ENCODE results near the gene DNAJC30. TPM values are rescaled to one million over a fixed set of nuclear protein-coding genes. Genes with fewer than 3 reads are reported as not detected.
"Not testable (repeated sequence)": the region's sequence is repeated elsewhere in the genome, so short reads cannot be mapped to it uniquely, and the experiment has no call there.

The DNAJC30 gene
- 0.85 and 1.3 TPM in 2 replicates for total RNA-seq

GRCh38 chr7:73683056-73683787 is at the start of gene DNAJC30, which contains the start of gene BUD23:
DNAJC30 (minus strand) TSS chr7:73683453; CDS start chr7:73683423, 30 bp downstream.
BUD23 (plus strand) TSS chr7:73683597; CDS start chr7:73683626, 29 bp downstream.
- peak; percentile 98 for DNase-seq

GRCh38 chr7:73732397-73732796 is 49.1 kb upstream of the DNAJC30 start:
- no peak for DNase-seq

GRCh38 chr7:73730485-73730884 is 47.2 kb upstream of the DNAJC30 start:
- DNase-seq, result no peak

GRCh38 chr7:73728551-73728950 is 45.3 kb upstream of the DNAJC30 start:
- no peak for DNase-seq

GRCh38 chr7:73727952-73728351 is 44.7 kb upstream of the DNAJC30 start:
- DNase-seq, result no peak

GRCh38 chr7:73726083-73726466 is 42.8 kb upstream of the DNAJC30 start:
- no peak for DNase-seq

- DNase-seq, result no peak
Observed at GRCh38 chr7:73723813-73724212, 40.6 kb upstream of the DNAJC30 start.

- DNase-seq, result no peak
Observed at GRCh38 chr7:73722785-73723184, 39.5 kb upstream of the DNAJC30 start.

GRCh38 chr7:73722182-73722581 is 38.9 kb upstream of the DNAJC30 start:
- DNase-seq, result not testable (repeated sequence)

GRCh38 chr7:73721377-73721817 is 38.1 kb upstream of the DNAJC30 start:
- no peak for DNase-seq

- DNase-seq, result not testable (repeated sequence)
Observed at GRCh38 chr7:73720443-73720842, 37.2 kb upstream of the DNAJC30 start.

GRCh38 chr7:73719806-73720169 is 36.5 kb upstream of the DNAJC30 start:
- no peak for DNase-seq

- DNase-seq, result peak; percentile 77
Observed at GRCh38 chr7:73718905-73719805, 35.9 kb upstream of the DNAJC30 start, which contains the start of gene STX1A. STX1A (minus strand) TSS chr7:73719669; CDS start chr7:73719631, 38 bp downstream.

GRCh38 chr7:73718438-73718881 is 35.2 kb upstream of the DNAJC30 start:
- no peak for DNase-seq

- DNase-seq, result peak; percentile 97
Observed at GRCh38 chr7:73717991-73718405, 34.7 kb upstream of the DNAJC30 start.

- DNase-seq, result peak; percentile 43
Observed at GRCh38 chr7:73717025-73717807, 34.0 kb upstream of the DNAJC30 start.

- no peak for DNase-seq
Observed at GRCh38 chr7:73716318-73716890, 33.2 kb upstream of the DNAJC30 start.

GRCh38 chr7:73715648-73716317 is 32.5 kb upstream of the DNAJC30 start:
- peak; percentile 85 for DNase-seq

- not testable (repeated sequence) for DNase-seq
Observed at GRCh38 chr7:73713319-73713718, 30.1 kb upstream of the DNAJC30 start.

- DNase-seq, result no peak
Observed at GRCh38 chr7:73712773-73713172, 29.5 kb upstream of the DNAJC30 start.

GRCh38 chr7:73708961-73709549 is 25.8 kb upstream of the DNAJC30 start:
- no peak for DNase-seq

Data from dermis blood vessel endothelial cell (primary cell).